A673 (cell line): ENCODE measurements around the gene EEF1AKMT3. TPM values are rescaled to one million over a fixed set of nuclear protein-coding genes. Genes with fewer than 3 reads are reported as not detected.
A peak's percentile ranks its signal among the peaks of the same experiment; 100 is the strongest.

ENCODE experiments used
- BruUV-seq: library from RNA; stranded (reverse); fragments of 400-500 nt; replicated peaks from 2 replicates; lab custom pipeline; 2021; lab: Mats Ljungman, UMichigan
- CTCF ChIA-PET: fragments of 300-600 bp; sonication (Branson Sonifier 250); formaldehyde crosslinking; loops from one replicate; lab custom pipeline; 2022; ENCODE audit warnings: antibody characterized with exemption; lab: Charles Lee
- POLR2A ChIA-PET: fragments of 300-600 bp; sonication (Branson Sonifier 250); formaldehyde crosslinking; loops from one replicate; lab custom pipeline; 2022; ENCODE audit warnings: antibody characterized with exemption; ENCODE audit not compliant: low non-redundant PET; lab: Charles Lee
- DNase-seq: peaks from one replicate; pipeline ENCODE4 v3.0.0-alpha.2; 2015; ENCODE audit warnings: low spot score
- H3K27ac ChIP-seq: fragments of 200-600 bp; sonication (generic); 2 replicates; pipeline ENCODE4 v1.5.1; 2016; ENCODE audit warnings: mixed run types, low read depth, mild to moderate bottlenecking, mixed read lengths, antibody characterized with exemption, low read length; ENCODE audit not compliant: poor library complexity, severe bottlenecking
- H3K27me3 ChIP-seq: fragments of 200-600 bp; sonication (generic); replicated peaks from 2 replicates; pipeline ENCODE4 v1.6.1; 2017; ENCODE audit warnings: mixed run types, low read depth, mild to moderate bottlenecking, mixed read lengths, antibody characterized with exemption, low read length; ENCODE audit not compliant: insufficient read depth, poor library complexity
- H3K36me3 ChIP-seq: fragments of 200-600 bp; sonication (generic); 2 replicates; pipeline ENCODE4 v1.6.1; 2016; ENCODE audit warnings: mixed run types, mild to moderate bottlenecking, mixed read lengths, antibody characterized with exemption, low read length; ENCODE audit not compliant: insufficient read depth, poor library complexity, severe bottlenecking
- H3K4me1 ChIP-seq: fragments of 200-600 bp; sonication (generic); 2 replicates; pipeline ENCODE4 v1.6.1; 2017; ENCODE audit warnings: mixed run types, mild to moderate bottlenecking, mixed read lengths, antibody characterized with exemption, low read length; ENCODE audit not compliant: insufficient read depth, poor library complexity, severe bottlenecking
- H3K4me3 ChIP-seq: fragments of 200-600 bp; sonication (generic); 2 replicates; pipeline ENCODE4 v1.5.1; 2016; ENCODE audit warnings: low read depth, mixed run types, mild to moderate bottlenecking, mixed read lengths, low read length; ENCODE audit not compliant: poor library complexity, severe bottlenecking
- H3K9me3 ChIP-seq: fragments of 200-600 bp; sonication (generic); 2 replicates; pipeline ENCODE4 v1.6.1; 2016; ENCODE audit warnings: mixed run types, low read depth, mild to moderate bottlenecking, mixed read lengths, antibody characterized with exemption, low read length; ENCODE audit not compliant: poor library complexity, severe bottlenecking
- CTCF ChIP-seq: fragments of 300-800, 200-600 bp; sonication (generic); conservative IDR thresholded peaks from 2 replicates; pipeline ENCODE4 v1.5.1; 2017; ENCODE audit warnings: low read depth, mild to moderate bottlenecking, antibody characterized with exemption, low read length, moderate library complexity, mixed read lengths
- EZH2 ChIP-seq: fragments of 200-600 bp; sonication (generic); IDR thresholded peaks from 2 replicates; pipeline ENCODE4 v1.6.1; 2017; ENCODE audit warnings: borderline replicate concordance, low read depth, mild to moderate bottlenecking, mixed read lengths, antibody characterized with exemption, low read length; ENCODE audit not compliant: poor library complexity, severe bottlenecking
- intact Hi-C: fragments of 100-400 bp; cut with micrococcal nuclease; formaldehyde crosslinking; loops from one replicate; pipeline ENCODE4 v1.10.0; 2022; ENCODE audit not compliant: unreplicated experiment
- total RNA-seq: library from RNA; stranded (reverse); gene quantifications from 2 replicates; pipeline ENCODE4 v1.2.3, GENCODE V29; 2021

Gene EEF1AKMT3
- total RNA-seq, 1 experiment from 2014 or later, result 5.3 TPM

- Histone ChIP-seq H3K36me3 (peaks cover 6% of the 10 kb centered on the region), H3K27ac (no peak within 1 kb of the TSS), H3K27me3 (peaks cover 30% of the 10 kb centered on the region), H3K4me1 (peaks cover 31% of the 10 kb centered on the region), H3K9me3 (no peaks in the 10 kb centered on the region), H3K4me3 (peak within 1 kb of the TSS; percentile 40)
- TF ChIP-seq EZH2 (no peak), CTCF (no peak)
- CTCF ChIA-PET, result interaction anchor here (2.2 kb wide), 1 partner anchor 10 kb away, joined by 10 read pairs; no protein-coding TSS in a partner anchor
- POLR2A ChIA-PET, result interaction anchor here (0.5 kb wide), 1 partner anchor 9 kb away, joined by 8 read pairs; no protein-coding TSS in a partner anchor
- intact Hi-C loops, result no loop called here
- no TSS peak for BruUV-seq
- peak; percentile 84 for DNase-seq
These were observed 5.7 kb upstream of the EEF1AKMT3 start, which contains the start of gene CYP27B1 for GRCh38 chr12:57766464-57767304. Gene CYP27B1 (minus strand): TSS chr12:57767078. CDS start chr12:57767041, 37 bp downstream.

- peaks cover 6% of the 10 kb centered on the region for H3K36me3 ChIP-seq
- POLR2A ChIA-PET, result interaction anchor here (0.5 kb wide), 1 partner anchor 8 kb away, joined by 8 read pairs; no protein-coding TSS in a partner anchor
- no peak overlapping the region for H3K4me3 ChIP-seq
- H3K27ac ChIP-seq, result no peak overlapping the region
- H3K4me1 ChIP-seq, result peaks cover 31% of the 10 kb centered on the region
- intact Hi-C loops, result no loop called here
- TF ChIP-seq EZH2 (no peak), CTCF (no peak)
- CTCF ChIA-PET, result interaction anchor here (0.9 to 2.2 kb wide), 2 partner anchors 11 kb away, joined by 3 to 10 read pairs; no protein-coding TSS in a partner anchor
- no peaks in the 10 kb centered on the region for H3K9me3 ChIP-seq
- peaks cover 30% of the 10 kb centered on the region for H3K27me3 ChIP-seq
- no peak for DNase-seq
- no TSS peak for BruUV-seq
These were observed 5.1 kb upstream of the EEF1AKMT3 start for GRCh38 chr12:57767305-57767698.

- ChIA-PET POLR2A (no interaction called here), CTCF (interaction anchor here (0.9 kb wide), 1 partner anchor 11 kb away, joined by 3 read pairs; no protein-coding TSS in a partner anchor)
- Histone ChIP-seq H3K9me3 (no peaks in the 10 kb centered on the region), H3K27me3 (peaks cover 30% of the 10 kb centered on the region), H3K4me1 (peaks cover 31% of the 10 kb centered on the region), H3K27ac (no peak overlapping the region), H3K36me3 (peaks cover 6% of the 10 kb centered on the region), H3K4me3 (no peak overlapping the region)
- BruUV-seq, result no TSS peak
- no peak for TF ChIP-seq CTCF
- no peak for TF ChIP-seq EZH2
- no peak for DNase-seq
- intact Hi-C loops, result no loop called here
These were observed 4.5 kb upstream of the EEF1AKMT3 start for GRCh38 chr12:57767876-57768275.
